Measurements from ENCODE around the gene ARHGAP5. TPM values are rescaled to one million over a fixed set of nuclear protein-coding genes. Genes with fewer than 3 reads are reported as not detected.

ARHGAP5 gene
- total RNA-seq, 1 experiment from 2014 or later: 100 TPM

DNA sequence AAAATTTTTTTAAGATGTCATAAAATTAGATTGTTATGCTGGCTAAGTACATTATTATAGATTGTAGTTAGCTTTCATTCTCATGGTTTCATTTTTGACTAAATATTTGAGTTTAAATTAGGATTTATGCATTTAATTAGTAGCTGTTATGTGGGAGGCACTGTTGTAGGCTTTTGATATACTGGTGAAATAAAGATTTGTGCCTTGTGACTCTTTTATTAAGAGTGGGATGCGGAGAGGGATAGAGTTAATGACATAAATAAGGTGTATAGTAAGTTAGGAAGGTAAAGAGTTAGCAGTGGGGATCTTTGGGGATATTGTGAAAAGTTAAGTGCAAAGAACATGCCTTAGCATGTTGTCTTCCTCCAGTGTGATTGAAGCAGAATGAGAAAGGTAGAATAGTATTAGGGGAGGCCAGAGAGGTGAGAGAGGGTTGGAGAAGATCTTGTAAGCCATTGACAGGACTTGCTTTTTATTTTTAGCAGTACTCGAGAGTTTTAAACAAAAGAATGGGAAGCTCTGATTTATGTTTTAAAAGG, 8.8 kb downstream of the ARHGAP5 start:
- DNase-seq (ENCODE audit: unreplicated experiment): peak; percentile 32
- TF ChIP-seq, protein P1, sequence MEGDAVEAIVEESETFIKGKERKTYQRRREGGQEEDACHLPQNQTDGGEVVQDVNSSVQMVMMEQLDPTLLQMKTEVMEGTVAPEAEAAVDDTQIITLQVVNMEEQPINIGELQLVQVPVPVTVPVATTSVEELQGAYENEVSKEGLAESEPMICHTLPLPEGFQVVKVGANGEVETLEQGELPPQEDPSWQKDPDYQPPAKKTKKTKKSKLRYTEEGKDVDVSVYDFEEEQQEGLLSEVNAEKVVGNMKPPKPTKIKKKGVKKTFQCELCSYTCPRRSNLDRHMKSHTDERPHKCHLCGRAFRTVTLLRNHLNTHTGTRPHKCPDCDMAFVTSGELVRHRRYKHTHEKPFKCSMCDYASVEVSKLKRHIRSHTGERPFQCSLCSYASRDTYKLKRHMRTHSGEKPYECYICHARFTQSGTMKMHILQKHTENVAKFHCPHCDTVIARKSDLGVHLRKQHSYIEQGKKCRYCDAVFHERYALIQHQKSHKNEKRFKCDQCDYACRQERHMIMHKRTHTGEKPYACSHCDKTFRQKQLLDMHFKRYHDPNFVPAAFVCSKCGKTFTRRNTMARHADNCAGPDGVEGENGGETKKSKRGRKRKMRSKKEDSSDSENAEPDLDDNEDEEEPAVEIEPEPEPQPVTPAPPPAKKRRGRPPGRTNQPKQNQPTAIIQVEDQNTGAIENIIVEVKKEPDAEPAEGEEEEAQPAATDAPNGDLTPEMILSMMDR (IDR thresholded peaks at IDR 0.05; ENCODE audit: unreplicated experiment): no peak
- Mint-ChIP-seq H3K4me1 (ENCODE audit: insufficient read depth, unreplicated experiment) (peaks cover 42% of the 10 kb centered on the region), H3K27ac (ENCODE audit: low read depth, unreplicated experiment) (peak overlapping the region; percentile 75), H3K4me3 (ENCODE audit: unreplicated experiment) (peak overlapping the region; percentile 38), H3K36me3 (ENCODE audit: insufficient read depth, unreplicated experiment) (peaks cover 22% of the 10 kb centered on the region), H3K27me3 (ENCODE audit: insufficient read depth, unreplicated experiment) (no peaks in the 10 kb centered on the region), H3K9me3 (ENCODE audit: unreplicated experiment) (no peaks in the 10 kb centered on the region)
- CTCF ChIA-PET: interaction anchor here (0.6 to 3.0 kb wide), 7 partner anchors 11 to 428 kb away, joined by 3 to 10 read pairs (median 4); no protein-coding TSS in a partner anchor
- no TSS peak for BruUV-seq (replicated peaks)
- intact Hi-C loops (cut with micrococcal nuclease): no loop called here
- POLR2A ChIA-PET: interaction anchor here (1.0 to 5.9 kb wide), 12 partner anchors 9 to 427 kb away, joined by 3 to 80 read pairs (median 3); partner anchors contain the start of gene ARHGAP5

DNA sequence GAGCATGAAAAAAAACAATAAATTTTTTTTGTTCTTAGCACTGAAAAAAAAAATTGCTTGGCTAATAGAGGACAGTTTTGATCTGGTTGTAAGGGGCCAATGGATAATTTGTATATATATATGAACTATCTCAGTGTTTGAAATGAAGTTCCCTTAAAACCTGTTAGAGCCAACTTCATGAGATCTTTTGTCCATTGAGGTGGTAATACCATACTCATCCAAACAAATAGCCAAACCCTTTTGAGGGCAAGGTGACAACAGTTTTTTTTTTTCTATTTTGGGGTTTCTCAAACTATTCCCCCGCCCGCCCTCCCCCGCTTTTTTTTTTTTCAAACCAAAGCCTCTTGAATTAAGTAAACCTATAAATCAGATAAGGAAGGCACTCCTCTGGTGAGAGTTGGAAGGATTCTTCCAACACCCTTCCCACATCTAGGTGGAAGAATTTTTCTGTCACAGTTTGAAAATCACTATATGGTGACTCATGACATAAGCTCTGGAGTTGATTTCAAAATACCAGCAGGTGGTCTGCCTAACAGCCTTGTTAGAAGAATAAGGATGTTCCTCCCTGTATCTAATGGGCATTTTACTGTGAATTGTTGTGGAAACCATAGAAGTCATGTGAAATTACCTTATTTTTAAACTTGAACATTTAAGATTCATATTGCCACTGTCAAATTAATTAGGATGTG, 10.2 kb downstream of the ARHGAP5 start:
- Mint-ChIP-seq H3K9me3 (ENCODE audit: unreplicated experiment) (no peaks in the 10 kb centered on the region), H3K4me3 (ENCODE audit: unreplicated experiment) (peak overlapping the region; percentile 31), H3K27ac (ENCODE audit: low read depth, unreplicated experiment) (peak overlapping the region; percentile 57), H3K27me3 (ENCODE audit: insufficient read depth, unreplicated experiment) (no peaks in the 10 kb centered on the region), H3K36me3 (ENCODE audit: insufficient read depth, unreplicated experiment) (peaks cover 36% of the 10 kb centered on the region), H3K4me1 (ENCODE audit: insufficient read depth, unreplicated experiment) (peaks cover 36% of the 10 kb centered on the region)
- ChIA-PET CTCF (interaction anchor here (1.2 to 3.0 kb wide), 2 partner anchors 14 to 152 kb away, joined by 3 to 10 read pairs; no protein-coding TSS in a partner anchor), POLR2A (interaction anchor here (0.6 to 5.9 kb wide), 7 partner anchors 10 to 422 kb away, joined by 3 to 80 read pairs (median 3); partner anchors contain the start of gene ARHGAP5)
- intact Hi-C loops (cut with micrococcal nuclease): no loop called here
- peak; percentile 61 for DNase-seq (ENCODE audit: unreplicated experiment)
- no TSS peak for BruUV-seq (replicated peaks)
- TF ChIP-seq, protein P1 (IDR thresholded peaks at IDR 0.05; ENCODE audit: unreplicated experiment): no peak

DNA sequence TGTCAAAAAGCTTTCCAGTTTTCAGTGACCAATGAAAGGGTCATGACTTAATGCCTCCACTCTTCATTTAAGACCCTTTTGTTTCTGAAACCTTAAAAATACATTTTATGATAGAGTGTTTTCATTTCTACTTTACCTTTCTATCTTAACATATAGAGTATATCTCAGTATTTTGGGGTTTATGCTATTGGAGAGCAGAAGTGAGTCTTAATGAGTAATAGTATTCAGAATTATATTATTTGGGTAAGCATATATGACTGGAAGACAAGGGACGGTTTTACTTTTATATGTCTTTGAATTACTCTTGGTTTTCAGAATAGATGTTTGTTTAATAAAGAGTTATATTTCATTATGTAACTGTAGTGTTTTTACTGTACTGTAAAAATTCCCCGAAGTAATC, 10.8 kb downstream of the ARHGAP5 start:
- DNase-seq (ENCODE audit: unreplicated experiment): no peak
- no TSS peak for BruUV-seq (replicated peaks)
- H3K36me3 Mint-ChIP-seq (ENCODE audit: insufficient read depth, unreplicated experiment): peaks cover 42% of the 10 kb centered on the region
- no peaks in the 10 kb centered on the region for H3K27me3 Mint-ChIP-seq (ENCODE audit: insufficient read depth, unreplicated experiment)
- ChIA-PET POLR2A (interaction anchor here (0.8 to 5.9 kb wide), 5 partner anchors 10 to 422 kb away, joined by 3 to 80 read pairs (median 3); partner anchors contain the start of gene ARHGAP5), CTCF (interaction anchor here (3.0 kb wide), 1 partner anchor 15 kb away, joined by 10 read pairs; no protein-coding TSS in a partner anchor)
- TF ChIP-seq, protein P1 (IDR thresholded peaks at IDR 0.05; ENCODE audit: unreplicated experiment): no peak
- H3K4me3 Mint-ChIP-seq (ENCODE audit: unreplicated experiment): peak overlapping the region; percentile 31
- intact Hi-C loops (cut with micrococcal nuclease): no loop called here
- no peaks in the 10 kb centered on the region for H3K9me3 Mint-ChIP-seq (ENCODE audit: unreplicated experiment)
- H3K4me1 Mint-ChIP-seq (ENCODE audit: insufficient read depth, unreplicated experiment): peaks cover 32% of the 10 kb centered on the region
- H3K27ac Mint-ChIP-seq (ENCODE audit: low read depth, unreplicated experiment): peak overlapping the region; percentile 57

DNA sequence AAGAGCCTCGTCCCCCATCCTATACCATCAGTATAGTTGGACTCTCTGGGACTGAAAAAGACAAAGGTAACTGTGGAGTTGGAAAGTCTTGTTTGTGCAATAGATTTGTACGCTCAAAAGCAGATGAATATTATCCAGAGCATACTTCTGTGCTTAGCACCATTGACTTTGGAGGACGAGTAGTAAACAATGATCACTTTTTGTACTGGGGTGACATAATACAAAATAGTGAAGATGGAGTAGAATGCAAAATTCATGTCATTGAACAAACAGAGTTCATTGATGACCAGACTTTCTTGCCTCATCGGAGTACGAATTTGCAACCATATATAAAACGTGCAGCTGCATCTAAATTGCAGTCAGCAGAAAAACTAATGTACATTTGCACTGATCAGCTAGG, 13.6 kb downstream of the ARHGAP5 start:
- ChIA-PET CTCF (no interaction called here), POLR2A (interaction anchor here (1.1 to 1.6 kb wide), 2 partner anchors 10 to 13 kb away, joined by 5 to 6 read pairs; no protein-coding TSS in a partner anchor)
- no peak for DNase-seq (ENCODE audit: unreplicated experiment)
- Mint-ChIP-seq H3K4me3 (ENCODE audit: unreplicated experiment) (no peak overlapping the region), H3K36me3 (ENCODE audit: insufficient read depth, unreplicated experiment) (peaks cover 60% of the 10 kb centered on the region), H3K4me1 (ENCODE audit: insufficient read depth, unreplicated experiment) (peaks cover 14% of the 10 kb centered on the region), H3K27ac (ENCODE audit: low read depth, unreplicated experiment) (no peak overlapping the region), H3K9me3 (ENCODE audit: unreplicated experiment) (no peaks in the 10 kb centered on the region), H3K27me3 (ENCODE audit: insufficient read depth, unreplicated experiment) (no peaks in the 10 kb centered on the region)
- TF ChIP-seq, protein P1 (IDR thresholded peaks at IDR 0.05; ENCODE audit: unreplicated experiment): no peak
- intact Hi-C loops (cut with micrococcal nuclease): no loop called here
- no TSS peak for BruUV-seq (replicated peaks)
